Measurements from ENCODE around the gene SERPINB1. TPM values are rescaled to one million over a fixed set of nuclear protein-coding genes. Genes with fewer than 3 reads are reported as not detected.

Gene SERPINB1
- total RNA-seq, 1 experiment from 2014 or later, result 18.4 TPM

DNA sequence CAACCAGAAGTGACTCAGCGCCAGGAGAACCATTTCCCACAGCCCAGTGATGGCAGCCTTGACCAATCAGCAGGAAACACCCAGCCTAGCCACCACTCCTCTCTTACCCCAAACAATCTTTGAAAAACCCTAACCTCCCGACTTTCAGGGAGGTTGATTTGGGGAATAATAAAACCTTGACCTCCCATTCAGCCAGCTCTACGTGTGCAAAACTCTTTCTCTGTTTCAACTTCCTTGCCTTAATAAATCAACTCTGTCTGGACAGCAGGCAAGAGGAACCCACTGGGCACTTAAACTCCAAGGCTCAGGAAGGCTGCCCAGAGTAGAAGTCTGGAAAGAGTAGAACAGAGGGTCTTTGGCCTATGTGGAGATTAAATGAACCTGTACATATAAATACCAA is 35.0 kb downstream of the SERPINB1 start:
- Histone ChIP-seq H2AFZ (ENCODE audit: low read length) (no peak overlapping the region), H2BK20ac (ENCODE audit: low read depth, low read length, poor library complexity, severe bottlenecking) (no peak overlapping the region), H3K23me2 (ENCODE audit: insufficient read length, low read depth, low read length, poor library complexity, severe bottlenecking) (no peaks in the 10 kb centered on the region), H2AK5ac (ENCODE audit: insufficient read length, low read length) (no peak overlapping the region), H4K8ac (replicated peaks; ENCODE audit: insufficient read length, low read depth, low read length) (no peak overlapping the region), H3K23ac (ENCODE audit: insufficient read length, low read depth, low read length) (no peak overlapping the region), H2BK15ac (ENCODE audit: low read depth, low read length) (no peak overlapping the region), H3K14ac (ENCODE audit: insufficient read depth, low read length) (no peak overlapping the region), H3K79me2 (ENCODE audit: insufficient read depth, low read length) (no peaks in the 10 kb centered on the region), H3K79me1 (ENCODE audit: insufficient read depth, low read depth, low read length, poor library complexity, severe bottlenecking) (no peaks in the 10 kb centered on the region), H3K27ac (ENCODE audit: insufficient read length, low read depth, low read length) (no peak overlapping the region), H3K4ac (ENCODE audit: low read depth, low read length) (no peak overlapping the region), H3T11ph (ENCODE audit: low read length) (no peak overlapping the region), H4K20me1 (ENCODE audit: control insufficient read depth, insufficient read depth, insufficient read length) (peaks cover 2% of the 10 kb centered on the region), H2BK5ac (ENCODE audit: insufficient read length, low read length) (no peak overlapping the region), H3K9me3 (ENCODE audit: control insufficient read depth, low read depth, low read length) (no peaks in the 10 kb centered on the region), H3K4me1 (ENCODE audit: insufficient read depth, low read length) (no peaks in the 10 kb centered on the region), H4K5ac (ENCODE audit: insufficient read length, low read depth, low read length) (no peak overlapping the region), H4K91ac (ENCODE audit: insufficient read length, low read depth, low read length) (no peak overlapping the region), H3K56ac (ENCODE audit: insufficient read length, low read depth, low read length) (no peak overlapping the region), H3K4me2 (ENCODE audit: insufficient read depth, insufficient read length, low read length) (no peak overlapping the region), H3K18ac (ENCODE audit: insufficient read length, low read depth, low read length) (no peak overlapping the region), H2BK12ac (ENCODE audit: insufficient read length, low read depth, low read length) (no peak overlapping the region), H3K27me3 (ENCODE audit: insufficient read depth, low read length) (no peaks in the 10 kb centered on the region), H2BK120ac (ENCODE audit: low read depth, low read length, poor library complexity, severe bottlenecking) (no peak overlapping the region), H3K9ac (ENCODE audit: extremely low read depth, insufficient read length, low read length) (no peak overlapping the region)
- Mint-ChIP-seq H3K36me3 (ENCODE audit: insufficient read depth in 1 of 3, low read depth in 3 of 3) (peaks cover 0 to 2% (median 0%) of the 10 kb centered on the region in 3 experiments; a peak in 1 of 7 replicates), H3K9me3 (no peaks in the 10 kb centered on the region), H3K27ac (no peak overlapping the region), H3K27me3 (ENCODE audit: low read depth) (no peaks in the 10 kb centered on the region), H3K4me1 (peaks cover 3 to 11% of the 10 kb centered on the region in 2 experiments; a peak in 1 of 4 replicates), H3K4me3 (no peak overlapping the region)
- TF ChIP-seq CTCF (conservative IDR thresholded peaks at IDR 0.05), result no peak
- no CpG with 5 or more reads among the region's 3 CpGs for WGBS (ENCODE audit: extremely low coverage, insufficient read length, low lambda C conversion rate)
- DNase-seq, result no peak
